Ishikawa (cell line): ENCODE data around the gene MSH6.

Source experiments
- CEBPB ChIP-seq: IDR thresholded peaks from 2 replicates; pipeline ENCODE4 v1.6.1; 2012
- CREB1 ChIP-seq: IDR thresholded peaks from 2 replicates; pipeline ENCODE4 v1.6.1; 2012; ENCODE audit warnings: low read depth
- EGR1 ChIP-seq: IDR thresholded peaks from 2 replicates; pipeline ENCODE4 v1.6.1; 2012
- EP300 ChIP-seq: IDR thresholded peaks from 2 replicates; pipeline ENCODE4 v1.6.1; 2012; ENCODE audit warnings: borderline replicate concordance
- NFIC ChIP-seq: IDR thresholded peaks from 2 replicates; pipeline ENCODE4 v1.6.1; 2012
- RAD21 ChIP-seq: IDR thresholded peaks from 2 replicates; pipeline ENCODE4 v1.6.1; 2012; ENCODE audit warnings: low read depth
- YY1 ChIP-seq: IDR thresholded peaks from 2 replicates; pipeline ENCODE4 v1.6.1; 2012; ENCODE audit warnings: low read depth

DNA sequence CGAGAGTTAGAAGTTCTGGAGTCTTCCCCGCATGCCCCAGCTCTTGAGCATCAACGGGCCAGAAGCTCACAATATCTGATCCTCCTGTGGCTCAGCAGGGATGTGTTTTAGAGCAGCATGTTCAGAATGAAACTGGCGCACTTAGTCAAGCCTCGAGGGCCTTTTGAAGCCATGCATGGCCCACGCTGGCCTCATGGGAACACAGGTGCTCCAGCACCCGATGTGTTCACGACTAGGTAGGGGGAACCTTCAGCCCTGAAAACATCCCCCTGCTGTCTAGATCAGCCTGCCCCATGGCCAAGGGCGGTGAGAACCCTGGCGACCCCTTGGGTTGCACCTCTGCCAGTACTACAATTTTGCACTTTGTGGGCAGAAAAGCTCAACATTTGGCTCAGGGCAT lies 32.8 kb downstream of the MSH6 start:
- no peak for TF ChIP-seq EGR1
- no peak for TF ChIP-seq RAD21
- TF ChIP-seq EP300: no peak
- no peak for TF ChIP-seq NFIC
- no peak for TF ChIP-seq CEBPB
- TF ChIP-seq CREB1: no peak
- TF ChIP-seq YY1: no peak
